Measurements from ENCODE around the gene LTO1. TPM values are rescaled to one million over a fixed set of nuclear protein-coding genes. Genes with fewer than 3 reads are reported as not detected.

LTO1 gene
- total and polyA plus RNA-seq, 2 experiments from 2014 or later, result 20.1 to 23.3 TPM

DNA sequence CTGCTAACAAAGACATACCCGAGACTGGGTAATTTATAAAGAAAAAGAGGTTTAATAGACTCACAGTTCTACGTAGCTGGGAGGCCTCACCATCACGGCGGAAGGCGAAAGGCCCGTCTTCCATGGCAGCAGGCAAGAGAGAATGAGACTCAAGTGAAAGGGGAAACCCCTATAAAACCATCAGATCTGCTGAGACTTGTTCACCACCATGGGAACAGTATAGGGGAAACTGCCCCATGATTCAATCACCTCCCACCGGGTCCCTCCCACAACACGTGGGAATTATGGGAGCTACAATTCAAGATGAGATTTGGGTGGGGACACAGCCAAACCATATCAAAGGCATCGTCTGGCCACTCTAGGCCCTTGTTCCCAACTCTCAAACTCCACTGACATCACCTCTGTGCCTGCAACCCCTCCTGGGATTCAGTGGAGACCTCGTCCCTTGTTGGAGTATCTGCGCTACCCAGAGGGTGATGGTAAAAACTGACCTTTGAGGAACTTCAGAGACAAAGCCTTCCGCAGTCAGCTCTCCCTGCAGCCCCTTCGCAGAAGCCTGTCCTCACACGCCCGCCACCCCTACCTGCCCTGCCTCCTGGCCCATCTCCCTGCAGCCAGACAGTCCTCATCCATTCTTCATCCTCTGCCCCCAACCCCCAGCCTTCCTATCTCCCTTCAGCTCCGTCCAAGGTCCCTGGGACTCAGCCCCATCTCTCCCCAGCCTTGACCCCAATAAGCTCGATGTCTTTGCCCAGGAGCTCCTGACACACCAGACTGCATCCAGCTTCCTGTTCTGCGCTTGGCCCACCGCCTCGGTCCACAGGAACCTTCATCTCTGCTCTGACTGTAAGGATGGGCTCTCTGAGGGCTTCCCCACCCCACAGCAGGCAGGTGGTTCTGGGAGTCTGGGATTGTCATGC, 18.4 kb downstream of the LTO1 start:
- no peak for DNase-seq (ENCODE audit: low spot score)
- H3K27ac Mint-ChIP-seq, result peak overlapping the region; percentile 37
- no peak overlapping the region for H3K4me2 ChIP-seq

More for the DNA sequence above, 18.4 kb downstream of the LTO1 start:
- Mint-ChIP-seq H3K4me1 (peaks cover 33% of the 10 kb centered on the region), H3K9me3 (no peaks in the 10 kb centered on the region; the same call in 2 of the 3 replicates), H3K27me3 (ENCODE audit: insufficient read depth, low read depth, poor library complexity) (peaks cover 19% of the 10 kb centered on the region), H3K4me3 (no peak overlapping the region; the same call in 2 of the 3 replicates), H3K36me3 (ENCODE audit: low read depth) (peaks cover 25% of the 10 kb centered on the region)
- H3F3A ChIP-seq (replicated peaks; ENCODE audit: low read depth), result 0 out of 2 replicates have a peak, but pooled peaks cover 10% of the 10 kb centered on the region
- H3K27me3 ChIP-seq (ENCODE audit: insufficient read depth), result no peaks in the 10 kb centered on the region
- H3K9me2 ChIP-seq (ENCODE audit: insufficient read depth), result no peaks in the 10 kb centered on the region
- H3K36me3 ChIP-seq (ENCODE audit: insufficient read depth), result peaks cover 11% of the 10 kb centered on the region
- H2AFZ ChIP-seq, result no peak overlapping the region
- H3K4me3 ChIP-seq, result no peak overlapping the region
- no peak for TF ChIP-seq JUNB (IDR thresholded peaks at IDR 0.05; ENCODE audit: unreplicated experiment)
- TF ChIP-seq, protein P1, sequence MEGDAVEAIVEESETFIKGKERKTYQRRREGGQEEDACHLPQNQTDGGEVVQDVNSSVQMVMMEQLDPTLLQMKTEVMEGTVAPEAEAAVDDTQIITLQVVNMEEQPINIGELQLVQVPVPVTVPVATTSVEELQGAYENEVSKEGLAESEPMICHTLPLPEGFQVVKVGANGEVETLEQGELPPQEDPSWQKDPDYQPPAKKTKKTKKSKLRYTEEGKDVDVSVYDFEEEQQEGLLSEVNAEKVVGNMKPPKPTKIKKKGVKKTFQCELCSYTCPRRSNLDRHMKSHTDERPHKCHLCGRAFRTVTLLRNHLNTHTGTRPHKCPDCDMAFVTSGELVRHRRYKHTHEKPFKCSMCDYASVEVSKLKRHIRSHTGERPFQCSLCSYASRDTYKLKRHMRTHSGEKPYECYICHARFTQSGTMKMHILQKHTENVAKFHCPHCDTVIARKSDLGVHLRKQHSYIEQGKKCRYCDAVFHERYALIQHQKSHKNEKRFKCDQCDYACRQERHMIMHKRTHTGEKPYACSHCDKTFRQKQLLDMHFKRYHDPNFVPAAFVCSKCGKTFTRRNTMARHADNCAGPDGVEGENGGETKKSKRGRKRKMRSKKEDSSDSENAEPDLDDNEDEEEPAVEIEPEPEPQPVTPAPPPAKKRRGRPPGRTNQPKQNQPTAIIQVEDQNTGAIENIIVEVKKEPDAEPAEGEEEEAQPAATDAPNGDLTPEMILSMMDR (conservative IDR thresholded peaks at IDR 0.05; ENCODE audit: low read depth in 2 of 2), result no peak
- TF ChIP-seq, protein P2, sequence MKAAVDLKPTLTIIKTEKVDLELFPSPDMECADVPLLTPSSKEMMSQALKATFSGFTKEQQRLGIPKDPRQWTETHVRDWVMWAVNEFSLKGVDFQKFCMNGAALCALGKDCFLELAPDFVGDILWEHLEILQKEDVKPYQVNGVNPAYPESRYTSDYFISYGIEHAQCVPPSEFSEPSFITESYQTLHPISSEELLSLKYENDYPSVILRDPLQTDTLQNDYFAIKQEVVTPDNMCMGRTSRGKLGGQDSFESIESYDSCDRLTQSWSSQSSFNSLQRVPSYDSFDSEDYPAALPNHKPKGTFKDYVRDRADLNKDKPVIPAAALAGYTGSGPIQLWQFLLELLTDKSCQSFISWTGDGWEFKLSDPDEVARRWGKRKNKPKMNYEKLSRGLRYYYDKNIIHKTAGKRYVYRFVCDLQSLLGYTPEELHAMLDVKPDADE (IDR thresholded peaks at IDR 0.05), result no peak
- no peak for TF ChIP-seq EZH2 (IDR thresholded peaks at IDR 0.05; ENCODE audit: low read depth, unreplicated experiment)
- no peak for TF ChIP-seq STAT1 (IDR thresholded peaks at IDR 0.05; ENCODE audit: unreplicated experiment)
- no peak for TF ChIP-seq POLR2AphosphoS5 (IDR thresholded peaks at IDR 0.05; ENCODE audit: low read depth)
- no peak for TF ChIP-seq ZNF331 (CRISPR knock-in tag; IDR thresholded peaks at IDR 0.05; ENCODE audit: low read depth)
- TF ChIP-seq CREB1 (CRISPR knock-in tag; IDR thresholded peaks at IDR 0.05; ENCODE audit: low read depth), result no peak
- TF ChIP-seq, protein P3, sequence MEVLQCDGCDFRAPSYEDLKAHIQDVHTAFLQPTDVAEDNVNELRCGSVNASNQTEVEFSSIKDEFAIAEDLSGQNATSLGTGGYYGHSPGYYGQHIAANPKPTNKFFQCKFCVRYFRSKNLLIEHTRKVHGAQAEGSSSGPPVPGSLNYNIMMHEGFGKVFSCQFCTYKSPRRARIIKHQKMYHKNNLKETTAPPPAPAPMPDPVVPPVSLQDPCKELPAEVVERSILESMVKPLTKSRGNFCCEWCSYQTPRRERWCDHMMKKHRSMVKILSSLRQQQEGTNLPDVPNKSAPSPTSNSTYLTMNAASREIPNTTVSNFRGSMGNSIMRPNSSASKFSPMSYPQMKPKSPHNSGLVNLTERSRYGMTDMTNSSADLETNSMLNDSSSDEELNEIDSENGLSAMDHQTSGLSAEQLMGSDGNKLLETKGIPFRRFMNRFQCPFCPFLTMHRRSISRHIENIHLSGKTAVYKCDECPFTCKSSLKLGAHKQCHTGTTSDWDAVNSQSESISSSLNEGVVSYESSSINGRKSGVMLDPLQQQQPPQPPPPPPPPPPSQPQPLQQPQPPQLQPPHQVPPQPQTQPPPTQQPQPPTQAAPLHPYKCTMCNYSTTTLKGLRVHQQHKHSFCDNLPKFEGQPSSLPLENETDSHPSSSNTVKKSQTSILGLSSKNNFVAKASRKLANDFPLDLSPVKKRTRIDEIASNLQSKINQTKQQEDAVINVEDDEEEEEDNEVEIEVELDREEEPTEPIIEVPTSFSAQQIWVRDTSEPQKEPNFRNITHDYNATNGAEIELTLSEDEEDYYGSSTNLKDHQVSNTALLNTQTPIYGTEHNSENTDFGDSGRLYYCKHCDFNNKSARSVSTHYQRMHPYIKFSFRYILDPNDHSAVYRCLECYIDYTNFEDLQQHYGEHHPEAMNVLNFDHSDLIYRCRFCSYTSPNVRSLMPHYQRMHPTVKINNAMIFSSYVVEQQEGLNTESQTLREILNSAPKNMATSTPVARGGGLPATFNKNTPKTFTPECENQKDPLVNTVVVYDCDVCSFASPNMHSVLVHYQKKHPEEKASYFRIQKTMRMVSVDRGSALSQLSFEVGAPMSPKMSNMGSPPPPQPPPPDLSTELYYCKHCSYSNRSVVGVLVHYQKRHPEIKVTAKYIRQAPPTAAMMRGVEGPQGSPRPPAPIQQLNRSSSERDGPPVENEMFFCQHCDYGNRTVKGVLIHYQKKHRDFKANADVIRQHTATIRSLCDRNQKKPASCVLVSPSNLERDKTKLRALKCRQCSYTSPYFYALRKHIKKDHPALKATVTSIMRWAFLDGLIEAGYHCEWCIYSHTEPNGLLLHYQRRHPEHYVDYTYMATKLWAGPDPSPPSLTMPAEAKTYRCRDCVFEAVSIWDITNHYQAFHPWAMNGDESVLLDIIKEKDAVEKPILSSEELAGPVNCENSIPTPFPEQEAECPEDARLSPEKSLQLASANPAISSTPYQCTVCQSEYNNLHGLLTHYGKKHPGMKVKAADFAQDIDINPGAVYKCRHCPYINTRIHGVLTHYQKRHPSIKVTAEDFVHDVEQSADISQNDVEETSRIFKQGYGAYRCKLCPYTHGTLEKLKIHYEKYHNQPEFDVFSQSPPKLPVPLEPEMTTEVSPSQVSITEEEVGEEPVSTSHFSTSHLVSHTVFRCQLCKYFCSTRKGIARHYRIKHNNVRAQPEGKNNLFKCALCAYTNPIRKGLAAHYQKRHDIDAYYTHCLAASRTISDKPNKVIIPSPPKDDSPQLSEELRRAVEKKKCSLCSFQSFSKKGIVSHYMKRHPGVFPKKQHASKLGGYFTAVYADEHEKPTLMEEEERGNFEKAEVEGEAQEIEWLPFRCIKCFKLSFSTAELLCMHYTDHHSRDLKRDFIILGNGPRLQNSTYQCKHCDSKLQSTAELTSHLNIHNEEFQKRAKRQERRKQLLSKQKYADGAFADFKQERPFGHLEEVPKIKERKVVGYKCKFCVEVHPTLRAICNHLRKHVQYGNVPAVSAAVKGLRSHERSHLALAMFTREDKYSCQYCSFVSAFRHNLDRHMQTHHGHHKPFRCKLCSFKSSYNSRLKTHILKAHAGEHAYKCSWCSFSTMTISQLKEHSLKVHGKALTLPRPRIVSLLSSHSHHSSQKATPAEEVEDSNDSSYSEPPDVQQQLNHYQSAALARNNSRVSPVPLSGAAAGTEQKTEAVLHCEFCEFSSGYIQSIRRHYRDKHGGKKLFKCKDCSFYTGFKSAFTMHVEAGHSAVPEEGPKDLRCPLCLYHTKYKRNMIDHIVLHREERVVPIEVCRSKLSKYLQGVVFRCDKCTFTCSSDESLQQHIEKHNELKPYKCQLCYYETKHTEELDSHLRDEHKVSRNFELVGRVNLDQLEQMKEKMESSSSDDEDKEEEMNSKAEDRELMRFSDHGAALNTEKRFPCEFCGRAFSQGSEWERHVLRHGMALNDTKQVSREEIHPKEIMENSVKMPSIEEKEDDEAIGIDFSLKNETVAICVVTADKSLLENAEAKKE (CRISPR knock-in tag; IDR thresholded peaks at IDR 0.05), result no peak
- TF ChIP-seq EZH2phosphoT487 (IDR thresholded peaks at IDR 0.05; ENCODE audit: unreplicated experiment), result no peak
- TF ChIP-seq, protein P4, sequence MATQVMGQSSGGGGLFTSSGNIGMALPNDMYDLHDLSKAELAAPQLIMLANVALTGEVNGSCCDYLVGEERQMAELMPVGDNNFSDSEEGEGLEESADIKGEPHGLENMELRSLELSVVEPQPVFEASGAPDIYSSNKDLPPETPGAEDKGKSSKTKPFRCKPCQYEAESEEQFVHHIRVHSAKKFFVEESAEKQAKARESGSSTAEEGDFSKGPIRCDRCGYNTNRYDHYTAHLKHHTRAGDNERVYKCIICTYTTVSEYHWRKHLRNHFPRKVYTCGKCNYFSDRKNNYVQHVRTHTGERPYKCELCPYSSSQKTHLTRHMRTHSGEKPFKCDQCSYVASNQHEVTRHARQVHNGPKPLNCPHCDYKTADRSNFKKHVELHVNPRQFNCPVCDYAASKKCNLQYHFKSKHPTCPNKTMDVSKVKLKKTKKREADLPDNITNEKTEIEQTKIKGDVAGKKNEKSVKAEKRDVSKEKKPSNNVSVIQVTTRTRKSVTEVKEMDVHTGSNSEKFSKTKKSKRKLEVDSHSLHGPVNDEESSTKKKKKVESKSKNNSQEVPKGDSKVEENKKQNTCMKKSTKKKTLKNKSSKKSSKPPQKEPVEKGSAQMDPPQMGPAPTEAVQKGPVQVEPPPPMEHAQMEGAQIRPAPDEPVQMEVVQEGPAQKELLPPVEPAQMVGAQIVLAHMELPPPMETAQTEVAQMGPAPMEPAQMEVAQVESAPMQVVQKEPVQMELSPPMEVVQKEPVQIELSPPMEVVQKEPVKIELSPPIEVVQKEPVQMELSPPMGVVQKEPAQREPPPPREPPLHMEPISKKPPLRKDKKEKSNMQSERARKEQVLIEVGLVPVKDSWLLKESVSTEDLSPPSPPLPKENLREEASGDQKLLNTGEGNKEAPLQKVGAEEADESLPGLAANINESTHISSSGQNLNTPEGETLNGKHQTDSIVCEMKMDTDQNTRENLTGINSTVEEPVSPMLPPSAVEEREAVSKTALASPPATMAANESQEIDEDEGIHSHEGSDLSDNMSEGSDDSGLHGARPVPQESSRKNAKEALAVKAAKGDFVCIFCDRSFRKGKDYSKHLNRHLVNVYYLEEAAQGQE (IDR thresholded peaks at IDR 0.05; ENCODE audit: unreplicated experiment), result no peak
- TF ChIP-seq NANOG (IDR thresholded peaks at IDR 0.05; ENCODE audit: borderline replicate concordance), result no peak
- TF ChIP-seq ZNF114 (CRISPR knock-in tag; IDR thresholded peaks at IDR 0.05), result no peak
- no peak for ATAC-seq
- H3K4me1 ChIP-seq (ENCODE audit: insufficient read depth), result peaks cover 18% of the 10 kb centered on the region
- H4K20me1 ChIP-seq (replicated peaks; ENCODE audit: insufficient read depth), result no peaks in the 10 kb centered on the region
- no peak overlapping the region for H3K27ac ChIP-seq (ENCODE audit: low read depth)
- no peaks in the 10 kb centered on the region for H3K79me2 ChIP-seq (replicated peaks; ENCODE audit: insufficient read depth)

Measured in GM23338 (cell line).